ENCODE measurements around the gene PCCA.

Gene PCCA

GRCh38 chr13:100497389-100497788, 408.5 kb downstream of the PCCA start:
- no peak overlapping the region for H3K27ac ChIP-seq
- TF ChIP-seq ZFX (IDR thresholded peaks at IDR 0.05): no peak
- TF ChIP-seq CTCF (conservative IDR thresholded peaks at IDR 0.05): no peak

GRCh38 chr13:100502446-100502845, 413.6 kb downstream of the PCCA start:
- TF ChIP-seq ZFX (IDR thresholded peaks at IDR 0.05) (no peak), CTCF (conservative IDR thresholded peaks at IDR 0.05) (no peak)

GRCh38 chr13:100503622-100504021, 414.7 kb downstream of the PCCA start:
- no peak for TF ChIP-seq ZFX (IDR thresholded peaks at IDR 0.05)
- TF ChIP-seq CTCF (conservative IDR thresholded peaks at IDR 0.05): no peak
- H3K27ac ChIP-seq: no peak overlapping the region

More at GRCh38 chr13:100502446-100502845, 413.6 kb downstream of the PCCA start:
- H3K27ac ChIP-seq: no peak overlapping the region

- no peak overlapping the region for H3K27ac ChIP-seq
- TF ChIP-seq ZFX (IDR thresholded peaks at IDR 0.05): no peak
- TF ChIP-seq CTCF (conservative IDR thresholded peaks at IDR 0.05): no peak
These were observed 417.3 kb downstream of the PCCA start for GRCh38 chr13:100506154-100506553.

- no peak for TF ChIP-seq CTCF (conservative IDR thresholded peaks at IDR 0.05)
- TF ChIP-seq ZFX (IDR thresholded peaks at IDR 0.05): no peak
- H3K27ac ChIP-seq: no peak overlapping the region
These were observed 417.9 kb downstream of the PCCA start for GRCh38 chr13:100506600-100507422.

- TF ChIP-seq CTCF (conservative IDR thresholded peaks at IDR 0.05) (no peak), ZFX (IDR thresholded peaks at IDR 0.05) (no peak)
- no peak overlapping the region for H3K27ac ChIP-seq
These were observed 419.6 kb downstream of the PCCA start for GRCh38 chr13:100508455-100508854.

GRCh38 chr13:100508996-100509395, 420.1 kb downstream of the PCCA start:
- TF ChIP-seq ZFX (IDR thresholded peaks at IDR 0.05): no peak
- TF ChIP-seq CTCF (conservative IDR thresholded peaks at IDR 0.05): no peak
- no peak overlapping the region for H3K27ac ChIP-seq
